HUES64 (cell line): Measurements from ENCODE around the gene DLL4.
A peak's percentile ranks its signal among the peaks of the same experiment; 100 is the strongest.
"Not testable (repeated sequence)": the region's sequence is repeated elsewhere in the genome, so short reads cannot be mapped to it uniquely, and the experiment has no call there.

Source experiments
- H3K27ac ChIP-seq: 2 replicates; pipeline ENCODE4 v1.7.0; 2013; ENCODE audit warnings: low read depth, low read length, inconsistent platforms
- H3K27me3 ChIP-seq: 2 replicates; pipeline ENCODE4 v1.6.1; 2013; ENCODE audit warnings: mild to moderate bottlenecking, low read length; ENCODE audit not compliant: insufficient read depth
- H3K36me3 ChIP-seq: 2 replicates; pipeline ENCODE4 v1.6.1; 2013; ENCODE audit warnings: mild to moderate bottlenecking, low read length; ENCODE audit not compliant: insufficient read depth
- H3K4me1 ChIP-seq: 2 replicates; pipeline ENCODE4 v1.6.1; 2013; ENCODE audit warnings: mild to moderate bottlenecking, low read length, moderate library complexity; ENCODE audit not compliant: insufficient read depth
- H3K4me3 ChIP-seq: 2 replicates; pipeline ENCODE4 v1.5.1; 2013; ENCODE audit warnings: mild to moderate bottlenecking, low read length, moderate library complexity
- H3K9ac ChIP-seq: 2 replicates; pipeline ENCODE4 v1.6.1; 2013; ENCODE audit warnings: mild to moderate bottlenecking, low read depth, low read length
- H3K9me3 ChIP-seq: 2 replicates; pipeline ENCODE4 v1.6.1; 2013; ENCODE audit warnings: low read depth, low read length; ENCODE audit not compliant: insufficient read depth
- WGBS: fragments of 150-250, 120-280 bp; methylation state at CpG from one replicate; pipeline ENCODE4 v1.1.7; 2013; ENCODE audit warnings: missing lambda C conversion rate; 5-methylcytosine and 5-hydroxymethylcytosine counted together

The DLL4 gene

DNA sequence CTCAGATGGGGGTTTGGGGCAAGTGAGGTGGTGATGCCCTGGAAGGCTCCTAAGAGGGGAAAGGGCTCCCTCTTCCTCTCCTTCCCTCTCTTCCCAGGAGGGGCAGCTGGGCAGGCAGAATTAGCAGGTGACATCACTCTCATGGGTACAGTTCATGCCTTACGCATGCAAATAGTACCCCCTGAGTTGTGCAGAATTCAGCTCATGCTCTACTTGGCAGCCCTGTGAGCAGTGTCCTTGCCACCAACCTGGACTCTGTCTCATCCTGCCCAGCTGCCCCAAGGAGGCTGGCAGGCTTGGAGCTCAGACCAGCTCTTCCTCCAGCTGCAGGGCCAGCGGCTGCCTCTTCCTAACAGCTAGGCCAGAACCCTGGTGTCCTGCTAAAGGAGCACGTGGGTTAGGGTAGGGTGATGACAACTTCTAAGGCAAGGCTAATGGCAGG is 27.4 kb downstream of the DLL4 start:
- no peak overlapping the region for H3K4me3 ChIP-seq
- H3K9ac ChIP-seq, result no peak overlapping the region
- WGBS, result 96% methylated on average over 3 of the region's 3 CpGs

DNA sequence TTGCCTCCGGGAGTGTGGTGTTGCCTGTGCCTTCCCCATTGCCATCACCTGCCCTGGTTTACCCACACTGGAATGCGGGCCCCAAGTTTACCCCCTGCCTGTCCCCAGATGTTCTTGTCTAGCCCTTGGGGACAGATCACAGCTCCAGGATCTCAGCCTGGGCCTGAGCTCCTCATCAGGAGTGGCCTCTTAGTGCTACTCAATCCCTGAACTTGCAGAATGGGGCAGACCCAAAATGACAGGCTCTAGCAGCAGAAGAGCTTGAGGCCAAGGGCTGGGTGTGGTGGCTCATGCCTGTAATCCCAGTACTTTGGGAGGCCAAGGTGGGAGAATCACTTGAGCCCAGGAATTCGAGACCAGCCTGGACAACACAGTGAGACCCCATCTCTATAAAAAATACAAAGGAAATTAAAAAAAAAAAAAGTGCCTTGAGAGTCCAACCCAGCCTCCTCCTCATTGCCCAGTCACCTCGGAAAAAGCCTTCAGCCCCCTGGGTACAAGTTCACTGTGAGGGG is 28.0 kb downstream of the DLL4 start:
- Histone ChIP-seq H3K9ac (no peak overlapping the region), H3K9me3 (no peaks in the 10 kb centered on the region), H3K4me3 (no peak overlapping the region), H3K27ac (no peak overlapping the region), H3K4me1 (peaks cover 11% of the 10 kb centered on the region), H3K27me3 (peaks cover 3% of the 10 kb centered on the region; the same call in 1 of the 2 replicates), H3K36me3 (peaks cover 22% of the 10 kb centered on the region)
- WGBS, result 95% methylated on average over 3 of the region's 4 CpGs

More for the DNA sequence above, 27.4 kb downstream of the DLL4 start:
- Histone ChIP-seq H3K27me3 (peaks cover 8% of the 10 kb centered on the region; the same call in 1 of the 2 replicates), H3K9me3 (no peaks in the 10 kb centered on the region), H3K27ac (no peak overlapping the region), H3K4me1 (peaks cover 11% of the 10 kb centered on the region), H3K36me3 (peaks cover 22% of the 10 kb centered on the region)

DNA sequence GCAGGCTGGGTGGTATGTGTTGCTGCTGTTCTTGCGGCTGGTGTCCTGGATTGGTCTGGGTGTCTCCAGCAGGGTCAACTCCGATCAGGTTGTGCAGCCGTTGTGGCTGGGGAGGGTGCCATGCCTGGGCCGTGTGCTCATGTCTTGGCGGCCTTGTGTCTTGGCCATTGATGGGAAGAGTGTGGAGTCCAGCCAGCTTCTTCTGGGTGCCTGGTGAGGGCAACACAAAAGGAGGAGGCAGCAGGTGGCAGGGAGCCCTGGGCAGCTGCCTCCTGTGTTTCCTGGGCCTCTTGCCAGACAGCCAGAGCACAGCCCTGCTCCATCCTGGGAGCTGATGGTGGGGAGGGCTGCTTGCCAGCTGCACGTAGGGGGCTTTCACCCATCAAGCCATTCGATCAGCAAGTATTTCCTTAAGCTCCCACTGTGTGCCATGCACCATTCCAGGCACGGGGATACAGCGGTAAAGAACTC is 28.5 kb downstream of the DLL4 start:
- H3K4me1 ChIP-seq, result peaks cover 11% of the 10 kb centered on the region
- peaks cover 22% of the 10 kb centered on the region for H3K36me3 ChIP-seq
- H3K27ac ChIP-seq, result no peak overlapping the region
- no peaks in the 10 kb centered on the region for H3K27me3 ChIP-seq
- WGBS, result 95% methylated on average over 9 of the region's 9 CpGs
- H3K4me3 ChIP-seq, result no peak overlapping the region
- H3K9ac ChIP-seq, result no peak overlapping the region
- H3K9me3 ChIP-seq, result no peaks in the 10 kb centered on the region

DNA sequence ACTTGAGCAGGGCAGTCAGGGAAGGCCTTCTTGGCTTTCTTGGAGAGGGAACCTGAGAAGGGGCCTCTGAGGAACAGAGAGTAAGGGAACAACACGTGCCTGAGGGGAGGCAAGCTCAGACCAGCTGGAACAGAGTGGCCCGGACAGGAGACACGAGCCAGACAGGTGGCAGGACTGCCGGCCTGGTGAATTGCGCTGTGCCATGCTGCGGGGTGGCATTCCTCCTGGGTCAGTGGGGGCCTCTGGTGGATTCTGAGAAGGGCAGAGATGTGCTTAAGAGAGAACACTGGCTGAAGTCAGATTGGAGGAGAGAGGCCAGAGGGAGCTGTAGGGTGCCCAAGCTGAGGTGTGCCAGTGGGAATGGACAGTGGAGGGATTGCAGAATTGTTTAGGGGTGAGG is 29.0 kb downstream of the DLL4 start:
- Histone ChIP-seq H3K27ac (no peak overlapping the region), H3K9me3 (no peaks in the 10 kb centered on the region), H3K9ac (no peak overlapping the region), H3K4me1 (peaks cover 11% of the 10 kb centered on the region), H3K4me3 (no peak overlapping the region), H3K36me3 (peaks cover 22% of the 10 kb centered on the region), H3K27me3 (no peaks in the 10 kb centered on the region)
- WGBS, result 91% methylated on average over 6 of the region's 6 CpGs

DNA sequence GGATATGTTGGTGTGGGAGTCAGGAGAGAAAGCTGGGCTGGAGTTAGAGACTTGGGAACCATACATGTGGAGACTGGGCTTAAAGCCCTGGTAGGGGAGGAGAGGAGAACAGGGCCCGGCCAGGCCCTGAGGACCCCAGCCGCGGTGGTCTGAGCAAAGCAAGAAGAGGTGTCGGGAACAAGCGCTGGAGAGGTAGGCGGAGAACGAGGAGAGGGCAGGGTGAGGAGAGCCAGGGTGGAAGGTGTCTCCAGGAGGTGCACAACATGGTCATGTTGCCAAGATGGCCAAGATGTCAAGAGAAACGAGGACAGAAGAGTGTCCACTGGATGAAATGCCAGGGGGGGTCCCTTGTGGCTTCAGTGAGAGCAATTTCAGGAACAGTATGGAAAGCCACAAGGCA is 29.6 kb downstream of the DLL4 start:
- Histone ChIP-seq H3K27me3 (no peaks in the 10 kb centered on the region), H3K4me3 (no peak overlapping the region), H3K36me3 (peaks cover 22% of the 10 kb centered on the region), H3K4me1 (peaks cover 11% of the 10 kb centered on the region), H3K27ac (no peak overlapping the region), H3K9ac (no peak overlapping the region), H3K9me3 (no peaks in the 10 kb centered on the region)
- WGBS, result 93% methylated on average over 8 of the region's 8 CpGs

DNA sequence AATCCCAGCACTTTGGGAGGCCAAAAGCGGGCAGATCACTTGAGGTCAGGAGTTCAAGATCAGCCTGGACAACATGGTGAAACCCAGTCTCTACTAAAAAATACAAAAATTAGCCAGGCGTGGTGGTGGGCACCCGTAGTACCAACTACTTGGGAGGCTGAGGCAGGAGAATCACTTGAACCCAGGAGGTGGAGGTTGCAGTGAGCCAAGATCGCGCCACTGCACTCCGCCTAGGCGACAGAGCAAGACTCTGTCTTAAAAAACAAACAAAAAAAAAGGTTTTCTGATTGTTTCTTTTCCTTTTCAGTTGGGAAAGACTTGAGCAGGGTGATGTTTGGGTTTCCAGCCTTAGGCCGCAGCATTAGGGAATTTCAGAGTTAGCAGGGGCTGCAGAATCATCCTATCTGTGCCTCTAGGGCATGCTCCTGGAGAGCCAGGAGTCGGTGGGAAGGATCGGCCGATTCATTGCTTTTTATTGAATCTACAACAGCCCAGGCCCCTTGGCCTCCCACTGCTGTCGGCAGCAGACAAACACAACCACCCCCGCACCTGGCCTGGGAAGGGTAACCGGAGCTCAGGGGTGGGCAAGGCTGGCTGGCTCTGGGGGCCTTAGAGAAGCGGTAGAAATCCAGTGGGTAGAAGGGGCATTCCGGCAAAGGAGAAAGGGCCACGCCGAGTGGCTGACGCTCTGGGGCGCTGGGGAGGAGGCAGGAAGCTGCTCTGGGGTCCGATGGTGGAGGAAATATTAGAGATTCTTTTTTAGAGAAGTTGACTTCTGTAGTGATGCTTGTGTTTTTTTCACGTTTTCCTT is 30.4 kb downstream of the DLL4 start:
- Histone ChIP-seq H3K27me3 (no peaks in the 10 kb centered on the region), H3K4me1 (peaks cover 11% of the 10 kb centered on the region), H3K9me3 (no peaks in the 10 kb centered on the region), H3K9ac (no peak overlapping the region; the same call in 1 of the 2 replicates), H3K36me3 (peaks cover 22% of the 10 kb centered on the region), H3K4me3 (no peak overlapping the region), H3K27ac (peak overlapping the region; percentile 41; the same call in 1 of the 2 replicates)
- WGBS, result 58% methylated on average over 22 of the region's 22 CpGs

DNA sequence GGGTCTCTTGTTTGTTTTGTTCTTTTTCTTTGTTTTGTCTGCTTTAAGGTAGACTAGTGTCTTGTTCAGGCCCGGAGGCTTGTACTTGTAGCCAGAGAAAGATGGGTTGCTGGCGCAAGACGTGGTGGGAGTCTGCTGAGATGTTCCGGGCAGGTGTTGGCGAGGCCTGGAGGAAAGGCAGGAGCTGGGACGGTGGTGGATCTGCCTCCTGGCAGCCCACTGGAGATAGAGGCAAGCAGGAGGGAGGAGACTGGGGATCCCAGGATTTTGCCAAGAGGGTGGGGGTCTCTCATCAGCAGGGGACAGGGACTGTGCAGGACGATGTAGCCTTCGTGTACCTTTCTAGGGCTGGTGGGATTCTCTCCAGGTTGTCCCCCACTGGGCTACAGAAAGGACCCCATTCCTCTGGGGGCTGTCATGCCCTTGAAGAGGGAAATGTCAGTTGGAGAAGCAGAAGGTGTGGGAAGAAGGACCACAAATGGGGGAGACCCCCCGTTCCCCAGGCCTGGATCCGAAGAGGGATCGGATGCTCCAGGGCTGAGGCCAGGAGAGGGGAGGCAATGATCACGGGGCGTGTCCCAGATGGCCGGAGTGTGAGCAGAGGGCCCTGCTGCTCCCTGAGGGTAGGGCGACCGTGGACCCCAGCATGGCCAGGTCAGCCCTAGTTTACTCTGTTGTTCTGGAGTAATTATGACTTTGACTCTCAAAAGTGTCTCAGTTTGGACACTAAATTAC is 31.2 kb downstream of the DLL4 start:
- peaks cover 16% of the 10 kb centered on the region for H3K36me3 ChIP-seq
- 90% methylated on average over 16 of the region's 16 CpGs for WGBS
- H3K27me3 ChIP-seq, result no peaks in the 10 kb centered on the region
- no peak overlapping the region for H3K4me3 ChIP-seq
- H3K9ac ChIP-seq, result no peak overlapping the region
- H3K4me1 ChIP-seq, result peaks cover 11% of the 10 kb centered on the region
- no peak overlapping the region for H3K27ac ChIP-seq
- H3K9me3 ChIP-seq, result no peaks in the 10 kb centered on the region

DNA sequence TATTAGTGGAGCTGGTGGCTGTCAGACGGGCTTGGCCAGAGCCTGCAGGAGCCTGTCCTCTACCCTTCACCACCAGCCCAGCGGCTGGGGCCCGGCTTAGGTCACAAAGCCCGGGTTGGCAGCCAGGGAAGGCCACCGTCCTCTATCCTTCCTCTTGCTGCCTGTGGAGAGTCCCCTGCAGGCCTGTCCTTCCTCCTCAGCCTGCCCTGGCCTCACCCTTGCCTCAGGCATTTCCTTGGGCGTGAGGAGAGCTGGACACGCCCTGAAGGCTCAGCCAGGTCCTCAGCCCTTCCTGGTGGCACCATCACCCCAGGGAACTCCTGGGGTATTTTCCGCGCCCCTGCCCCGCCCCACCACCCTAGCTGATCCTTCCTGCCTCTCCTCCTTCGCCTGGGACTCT is 31.8 kb downstream of the DLL4 start:
- WGBS, result 89% methylated on average over 11 of the region's 11 CpGs
- Histone ChIP-seq H3K9me3 (no peaks in the 10 kb centered on the region), H3K4me3 (no peak overlapping the region), H3K9ac (no peak overlapping the region), H3K4me1 (peaks cover 11% of the 10 kb centered on the region), H3K36me3 (peaks cover 10% of the 10 kb centered on the region), H3K27ac (no peak overlapping the region), H3K27me3 (no peaks in the 10 kb centered on the region)

DNA sequence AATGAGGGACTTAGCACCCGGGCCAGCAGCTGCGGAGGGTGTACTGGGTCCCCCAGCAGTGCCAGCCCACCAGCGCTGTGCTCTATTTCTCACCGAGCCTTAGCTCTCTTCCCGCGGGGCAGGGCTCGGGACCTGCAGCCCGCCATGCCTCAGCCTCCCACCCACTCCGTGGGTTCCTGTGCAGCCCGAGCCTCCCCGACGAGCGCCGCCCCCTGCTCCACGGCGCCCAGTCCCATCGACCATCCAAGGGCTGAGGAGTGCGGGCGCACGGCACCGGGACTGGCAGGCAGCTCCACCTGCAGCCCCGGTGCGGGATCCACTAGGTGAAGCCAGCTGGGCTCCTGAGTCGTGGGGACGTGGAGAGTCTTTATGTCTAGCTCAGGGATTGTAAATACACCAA is 32.6 kb downstream of the DLL4 start:
- H3K36me3 ChIP-seq, H3K27ac ChIP-seq, H3K4me3 ChIP-seq, H3K9ac ChIP-seq, H3K9me3 ChIP-seq, H3K27me3 ChIP-seq: not testable (repeated sequence)
- WGBS, result 96% methylated on average over 25 of the region's 25 CpGs
- peaks cover 15% of the 10 kb centered on the region for H3K4me1 ChIP-seq

DNA sequence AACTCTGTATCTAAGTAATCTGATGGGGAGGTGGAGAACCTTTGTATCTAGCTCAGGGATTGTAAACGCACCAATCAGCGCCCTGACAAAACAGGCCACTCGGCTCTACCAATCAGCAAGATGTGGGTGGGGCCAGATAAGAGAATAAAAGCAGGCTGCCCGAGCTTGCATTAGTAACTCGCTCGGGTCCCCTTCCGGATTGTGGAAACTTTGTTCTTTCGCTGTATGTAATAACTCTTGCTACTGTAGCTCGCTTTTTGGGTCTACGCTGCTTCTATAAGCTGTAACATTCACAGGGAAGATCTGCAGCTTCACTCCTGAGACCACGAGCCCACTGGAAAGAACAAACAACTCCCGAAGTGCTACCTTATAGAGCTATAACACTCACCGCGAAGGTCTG is 33.2 kb downstream of the DLL4 start:
- not testable (repeated sequence) for H3K27me3 ChIP-seq, H3K36me3 ChIP-seq
- H3K4me1 ChIP-seq, result peaks cover 15% of the 10 kb centered on the region

DNA sequence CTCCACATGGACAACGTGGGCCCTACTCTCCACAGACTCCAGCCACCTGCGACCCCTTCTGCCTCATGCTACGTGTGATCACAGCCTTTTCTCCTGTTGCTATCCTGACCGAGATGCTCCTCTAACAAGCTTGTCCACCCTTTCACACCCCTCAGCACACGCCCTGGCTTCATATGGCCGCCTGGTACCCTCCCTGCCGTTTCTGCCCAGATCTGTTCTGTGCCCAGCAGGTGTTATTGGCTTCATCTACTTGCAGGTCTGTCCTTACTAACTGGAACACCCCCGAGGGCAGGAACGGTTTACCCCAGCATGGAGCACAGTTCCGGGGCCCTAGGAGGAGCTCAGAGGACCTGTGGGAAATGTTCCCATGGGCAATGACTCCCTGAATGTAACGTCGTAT is 34.1 kb downstream of the DLL4 start:
- Histone ChIP-seq H3K27ac (no peak overlapping the region), H3K9me3 (no peaks in the 10 kb centered on the region), H3K27me3 (no peaks in the 10 kb centered on the region), H3K4me3 (no peak overlapping the region), H3K9ac (no peak overlapping the region), H3K4me1 (peaks cover 18% of the 10 kb centered on the region), H3K36me3 (no peaks in the 10 kb centered on the region)
- 91% methylated on average over 12 of the region's 12 CpGs for WGBS

More for the DNA sequence above, 33.2 kb downstream of the DLL4 start:
- not testable (repeated sequence) for H3K9ac ChIP-seq, H3K4me3 ChIP-seq, H3K27ac ChIP-seq, H3K9me3 ChIP-seq
- WGBS, result 96% methylated on average over 14 of the region's 14 CpGs
